ENCODE data around the gene MRPL49.

- no peak for TF ChIP-seq CTCF (conservative IDR thresholded peaks at IDR 0.05; ENCODE audit: low read depth in 2 of 2)
- TF ChIP-seq JUNB (IDR thresholded peaks at IDR 0.05; ENCODE audit: unreplicated experiment) = no peak
- TF ChIP-seq POLR2AphosphoS5 (IDR thresholded peaks at IDR 0.05; ENCODE audit: low read depth) = no peak
- no peak for TF ChIP-seq EZH2phosphoT487 (IDR thresholded peaks at IDR 0.05; ENCODE audit: unreplicated experiment)
- no peak for TF ChIP-seq REST (IDR thresholded peaks at IDR 0.05; ENCODE audit: unreplicated experiment)
- no peak for TF ChIP-seq EZH2 (IDR thresholded peaks at IDR 0.05; ENCODE audit: low read depth, unreplicated experiment)
- no peak for TF ChIP-seq ETS1 (IDR thresholded peaks at IDR 0.05)
- TF ChIP-seq ZNF462 (CRISPR knock-in tag; IDR thresholded peaks at IDR 0.05) = no peak
- TF ChIP-seq STAT1 (IDR thresholded peaks at IDR 0.05; ENCODE audit: unreplicated experiment) = no peak
- no peak for TF ChIP-seq CREB1 (CRISPR knock-in tag; IDR thresholded peaks at IDR 0.05; ENCODE audit: low read depth)
These were observed 14.5 kb downstream of the MRPL49 start for GRCh38 chr11:65136515-65137096.
